ENCODE measurements around the gene KIF5C. TPM values are rescaled to one million over a fixed set of nuclear protein-coding genes. Genes with fewer than 3 reads are reported as not detected.
A peak's percentile ranks its signal among the peaks of the same experiment; 100 is the strongest.

Gene KIF5C
- total RNA-seq, 6 donors from 2014 or later = 0.44 to 1.6 (median 0.85) TPM

DNA sequence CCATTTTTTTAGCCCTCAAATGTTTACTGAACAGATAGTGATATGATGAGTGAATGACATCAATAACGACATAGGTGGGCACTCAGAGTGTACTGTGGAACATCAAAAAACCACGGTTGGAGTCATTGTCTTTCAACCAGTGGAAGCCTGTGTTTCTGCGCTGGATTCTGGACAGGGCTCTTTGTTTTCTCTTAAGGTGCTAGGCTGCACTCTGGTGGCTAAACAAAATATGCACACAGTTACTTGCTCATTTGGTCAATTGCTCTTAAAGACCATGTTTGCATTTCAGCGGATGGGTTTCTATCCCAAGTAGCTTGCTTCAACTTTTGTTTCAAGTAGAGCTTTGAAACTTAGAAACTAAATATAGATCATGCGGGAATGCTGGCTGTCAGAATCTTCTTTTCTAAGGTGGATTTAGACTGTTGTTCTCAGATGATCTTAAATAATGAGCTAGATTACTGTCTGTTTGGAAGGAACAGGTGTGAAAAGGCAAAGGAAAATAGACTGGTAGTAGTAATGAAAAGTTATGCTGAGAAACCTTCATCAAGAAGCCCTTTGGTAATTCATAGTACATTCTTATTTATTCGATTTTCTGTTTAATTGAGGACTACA is 115.0 kb downstream of the KIF5C start:
- ATAC-seq (ENCODE audit: low FRiP score in 2 of 2) (peak; percentile 83 to 90), DNase-seq (peak in 1 of 2 donors; percentile 61)
- TF ChIP-seq EP300 (IDR thresholded peaks at IDR 0.05) = no peak
- TF ChIP-seq POLR2A (IDR thresholded peaks at IDR 0.05) = no peak
- TF ChIP-seq, protein P1, sequence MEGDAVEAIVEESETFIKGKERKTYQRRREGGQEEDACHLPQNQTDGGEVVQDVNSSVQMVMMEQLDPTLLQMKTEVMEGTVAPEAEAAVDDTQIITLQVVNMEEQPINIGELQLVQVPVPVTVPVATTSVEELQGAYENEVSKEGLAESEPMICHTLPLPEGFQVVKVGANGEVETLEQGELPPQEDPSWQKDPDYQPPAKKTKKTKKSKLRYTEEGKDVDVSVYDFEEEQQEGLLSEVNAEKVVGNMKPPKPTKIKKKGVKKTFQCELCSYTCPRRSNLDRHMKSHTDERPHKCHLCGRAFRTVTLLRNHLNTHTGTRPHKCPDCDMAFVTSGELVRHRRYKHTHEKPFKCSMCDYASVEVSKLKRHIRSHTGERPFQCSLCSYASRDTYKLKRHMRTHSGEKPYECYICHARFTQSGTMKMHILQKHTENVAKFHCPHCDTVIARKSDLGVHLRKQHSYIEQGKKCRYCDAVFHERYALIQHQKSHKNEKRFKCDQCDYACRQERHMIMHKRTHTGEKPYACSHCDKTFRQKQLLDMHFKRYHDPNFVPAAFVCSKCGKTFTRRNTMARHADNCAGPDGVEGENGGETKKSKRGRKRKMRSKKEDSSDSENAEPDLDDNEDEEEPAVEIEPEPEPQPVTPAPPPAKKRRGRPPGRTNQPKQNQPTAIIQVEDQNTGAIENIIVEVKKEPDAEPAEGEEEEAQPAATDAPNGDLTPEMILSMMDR (IDR thresholded peaks at IDR 0.05) = peak in 4 of 6 experiments; percentile 55 to 76 (median 74)
- no peak for TF ChIP-seq POLR2AphosphoS5 (IDR thresholded peaks at IDR 0.05)
- Histone ChIP-seq H3K4me3 (no peak overlapping the region), H3K27me3 (no peaks in the 10 kb centered on the region), H3K4me1 (no peaks in the 10 kb centered on the region), H3K9me3 (no peaks in the 10 kb centered on the region), H3K36me3 (no peaks in the 10 kb centered on the region), H3K27ac (no peak overlapping the region)
- 29 to 30% methylated on average over 6 of the region's 6 CpGs for WGBS, 2 donors

DNA sequence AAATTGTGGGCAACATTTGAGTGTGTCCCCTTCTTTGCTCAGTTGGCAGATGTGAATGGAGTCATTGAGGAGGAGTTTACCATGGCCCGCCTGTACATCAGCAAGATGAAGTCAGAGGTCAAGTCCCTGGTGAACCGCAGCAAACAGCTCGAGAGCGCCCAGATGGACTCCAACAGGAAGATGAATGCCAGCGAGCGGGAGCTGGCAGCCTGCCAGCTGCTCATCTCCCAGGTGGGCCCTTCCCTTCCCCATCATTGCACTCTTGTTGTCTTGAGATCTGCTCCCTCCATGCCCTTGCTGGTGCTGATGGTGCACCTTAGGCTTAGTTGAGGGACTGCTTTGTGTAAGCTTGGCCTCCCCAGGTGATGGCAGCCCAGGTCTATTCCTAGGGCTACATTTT is 115.9 kb downstream of the KIF5C start:
- Histone ChIP-seq H3K9me3 (no peaks in the 10 kb centered on the region), H3K36me3 (no peaks in the 10 kb centered on the region), H3K4me3 (no peak overlapping the region), H3K4me1 (no peaks in the 10 kb centered on the region), H3K27me3 (no peaks in the 10 kb centered on the region), H3K27ac (no peak overlapping the region)
- DNase-seq = peak in 1 of 2 donors; percentile 34
- 80 to 85% methylated on average over 6 of the region's 6 CpGs for WGBS, 2 donors
- ATAC-seq (ENCODE audit: low FRiP score in 2 of 2) = no peak
- TF ChIP-seq EP300 (IDR thresholded peaks at IDR 0.05) = no peak
- no peak for TF ChIP-seq POLR2A (IDR thresholded peaks at IDR 0.05)
- no peak for TF ChIP-seq POLR2AphosphoS5 (IDR thresholded peaks at IDR 0.05)
- TF ChIP-seq, protein P1 (IDR thresholded peaks at IDR 0.05) = no peak

DNA sequence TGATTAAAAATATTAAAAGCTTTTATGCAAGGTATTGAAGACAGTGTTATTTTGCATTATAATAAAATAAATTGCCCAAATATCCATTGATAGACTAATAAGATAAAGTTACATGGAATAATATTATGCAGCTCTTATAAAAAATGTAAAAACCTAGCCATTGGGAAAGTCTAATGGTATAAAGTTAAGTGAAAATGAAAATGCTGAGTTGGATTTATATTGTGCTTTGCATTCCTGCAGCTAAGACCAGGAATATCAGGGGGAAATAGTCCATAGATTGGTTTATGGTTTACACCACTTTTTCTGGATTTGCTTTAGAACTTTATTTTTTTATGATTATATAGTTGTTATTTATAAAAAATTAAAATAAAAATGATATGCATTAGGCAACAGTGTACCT is 117.4 kb downstream of the KIF5C start:
- TF ChIP-seq POLR2A (IDR thresholded peaks at IDR 0.05) = no peak
- no peak for TF ChIP-seq POLR2AphosphoS5 (IDR thresholded peaks at IDR 0.05)
- TF ChIP-seq, protein P1 (IDR thresholded peaks at IDR 0.05) = no peak
- TF ChIP-seq EP300 (IDR thresholded peaks at IDR 0.05) = no peak
- DNase-seq (no peak), ATAC-seq (ENCODE audit: low FRiP score in 2 of 2) (no peak)

DNA sequence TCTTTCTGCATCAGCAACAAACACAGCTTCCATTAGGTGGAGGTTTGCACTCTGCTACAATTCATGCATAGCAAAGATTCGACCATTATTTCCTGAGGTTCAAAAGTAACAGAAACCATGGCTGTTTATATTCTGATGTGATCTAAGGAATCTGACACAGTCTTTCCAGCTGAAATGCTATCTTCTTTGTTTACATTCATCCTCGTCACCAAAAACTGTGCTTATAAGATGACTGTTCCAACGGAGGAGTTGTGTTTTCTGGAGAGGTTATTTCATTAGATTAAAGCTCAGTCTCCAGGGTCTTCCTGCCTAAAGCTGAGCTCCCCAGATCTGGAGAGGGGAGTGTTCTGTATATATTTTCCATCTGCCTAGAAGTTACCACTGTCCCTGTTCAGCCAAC is 118.3 kb downstream of the KIF5C start:
- ATAC-seq (ENCODE audit: low FRiP score in 2 of 2) (no peak), DNase-seq (no peak)
- TF ChIP-seq, protein P1 (IDR thresholded peaks at IDR 0.05) = no peak
- TF ChIP-seq POLR2A (IDR thresholded peaks at IDR 0.05) (no peak), EP300 (IDR thresholded peaks at IDR 0.05) (no peak), POLR2AphosphoS5 (IDR thresholded peaks at IDR 0.05) (no peak)
- Histone ChIP-seq H3K27ac (no peak overlapping the region), H3K4me1 (no peaks in the 10 kb centered on the region), H3K27me3 (no peaks in the 10 kb centered on the region), H3K36me3 (no peaks in the 10 kb centered on the region), H3K4me3 (no peak overlapping the region), H3K9me3 (no peaks in the 10 kb centered on the region)
- WGBS, 2 donors = 72 to 83% methylated on average over 3 of the region's 3 CpGs

More for the DNA sequence above, 117.4 kb downstream of the KIF5C start:
- Histone ChIP-seq H3K27ac (no peak overlapping the region), H3K4me1 (no peaks in the 10 kb centered on the region), H3K27me3 (no peaks in the 10 kb centered on the region), H3K9me3 (no peaks in the 10 kb centered on the region), H3K36me3 (no peaks in the 10 kb centered on the region), H3K4me3 (no peak overlapping the region)

DNA sequence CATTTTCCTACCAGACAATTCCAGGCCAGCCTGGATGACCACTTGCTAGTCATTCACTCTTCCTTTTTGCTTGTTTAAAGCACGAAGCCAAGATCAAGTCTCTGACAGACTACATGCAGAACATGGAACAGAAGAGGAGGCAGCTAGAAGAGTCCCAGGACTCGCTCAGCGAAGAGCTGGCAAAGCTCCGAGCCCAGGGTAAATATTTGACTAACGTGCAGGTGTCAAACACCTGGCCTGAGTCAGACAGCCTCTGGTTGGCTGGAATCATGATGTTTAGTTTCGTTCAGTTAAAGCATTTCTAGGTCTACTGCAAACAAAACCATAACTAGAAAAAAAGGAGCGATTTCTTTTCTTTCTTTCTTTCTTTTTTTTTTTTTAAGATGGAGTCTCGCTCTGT is 119.3 kb downstream of the KIF5C start:
- DNase-seq = no peak
- ATAC-seq (ENCODE audit: low FRiP score in 2 of 2) = no peak
- TF ChIP-seq, protein P1 (IDR thresholded peaks at IDR 0.05) = no peak
- TF ChIP-seq EP300 (IDR thresholded peaks at IDR 0.05) (no peak), POLR2AphosphoS5 (IDR thresholded peaks at IDR 0.05) (no peak), POLR2A (IDR thresholded peaks at IDR 0.05) (no peak)
- no peak overlapping the region for H3K4me3 ChIP-seq
- H3K27me3 ChIP-seq = no peaks in the 10 kb centered on the region
- no peaks in the 10 kb centered on the region for H3K4me1 ChIP-seq
- H3K27ac ChIP-seq = no peak overlapping the region
- H3K36me3 ChIP-seq = no peaks in the 10 kb centered on the region
- 58 to 76% methylated on average over 8 of the region's 8 CpGs for WGBS, 2 donors
- H3K9me3 ChIP-seq = no peaks in the 10 kb centered on the region
